Fibroblast of lung (primary cell): ENCODE data around the gene GRIN2D.

ENCODE experiments used
- EZH2 ChIP-seq: IDR thresholded peaks from 2 replicates; pipeline ENCODE4 v1.5.1; 2012; ENCODE audit warnings: low read length, control low read depth, mild to moderate bottlenecking; ENCODE audit errors: missing control alignments
- TF ChIP-seq, protein P1 (sequence below), 2 donors: IDR thresholded peaks in 1 of 2; conservative IDR thresholded peaks in 1 of 2; 1 replicate in 1 of 2; 2 replicates in 1 of 2; pipeline ENCODE4 v1.5.1; 2011 to 2012; ENCODE audit warnings: low read length in 2 of 2, control low read depth in 1 of 2, inconsistent platforms in 1 of 2, low read depth in 1 of 2, mild to moderate bottlenecking in 1 of 2

DNA sequence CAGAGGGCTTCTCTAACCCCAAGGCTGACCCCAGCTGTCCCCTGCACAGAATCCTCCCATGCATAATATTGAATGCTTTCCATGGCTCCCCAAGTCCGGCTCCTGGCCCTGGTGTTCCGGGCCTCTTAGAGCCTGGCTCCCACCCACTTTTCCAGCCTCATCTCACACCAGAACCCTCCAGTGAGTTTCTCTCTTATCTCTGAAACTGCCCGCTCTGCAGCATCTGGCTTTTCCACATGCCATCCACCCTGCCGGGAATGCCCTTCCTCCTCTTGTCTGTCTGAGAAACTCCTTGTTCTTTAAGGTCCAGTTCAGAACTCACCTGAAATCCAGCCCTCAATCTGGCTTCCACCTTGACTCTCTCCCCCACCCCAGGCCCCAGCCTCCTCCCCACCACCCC lies 22.5 kb upstream of the GRIN2D start:
- TF ChIP-seq, protein P1, sequence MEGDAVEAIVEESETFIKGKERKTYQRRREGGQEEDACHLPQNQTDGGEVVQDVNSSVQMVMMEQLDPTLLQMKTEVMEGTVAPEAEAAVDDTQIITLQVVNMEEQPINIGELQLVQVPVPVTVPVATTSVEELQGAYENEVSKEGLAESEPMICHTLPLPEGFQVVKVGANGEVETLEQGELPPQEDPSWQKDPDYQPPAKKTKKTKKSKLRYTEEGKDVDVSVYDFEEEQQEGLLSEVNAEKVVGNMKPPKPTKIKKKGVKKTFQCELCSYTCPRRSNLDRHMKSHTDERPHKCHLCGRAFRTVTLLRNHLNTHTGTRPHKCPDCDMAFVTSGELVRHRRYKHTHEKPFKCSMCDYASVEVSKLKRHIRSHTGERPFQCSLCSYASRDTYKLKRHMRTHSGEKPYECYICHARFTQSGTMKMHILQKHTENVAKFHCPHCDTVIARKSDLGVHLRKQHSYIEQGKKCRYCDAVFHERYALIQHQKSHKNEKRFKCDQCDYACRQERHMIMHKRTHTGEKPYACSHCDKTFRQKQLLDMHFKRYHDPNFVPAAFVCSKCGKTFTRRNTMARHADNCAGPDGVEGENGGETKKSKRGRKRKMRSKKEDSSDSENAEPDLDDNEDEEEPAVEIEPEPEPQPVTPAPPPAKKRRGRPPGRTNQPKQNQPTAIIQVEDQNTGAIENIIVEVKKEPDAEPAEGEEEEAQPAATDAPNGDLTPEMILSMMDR (conservative IDR thresholded peaks at IDR 0.05 in 1 of 2, IDR thresholded peaks at IDR 0.05 in 1 of 2; ENCODE audit: low read depth in 1 of 2, low read length in 2 of 2): no peak
- no peak for TF ChIP-seq EZH2
